Measurements from ENCODE around the gene PTCSC3. TPM values are rescaled to one million over a fixed set of nuclear protein-coding genes. Genes with fewer than 3 reads are reported as not detected.

The PTCSC3 gene
- total RNA-seq, 4 donors from 2014 or later, result not detected

DNA sequence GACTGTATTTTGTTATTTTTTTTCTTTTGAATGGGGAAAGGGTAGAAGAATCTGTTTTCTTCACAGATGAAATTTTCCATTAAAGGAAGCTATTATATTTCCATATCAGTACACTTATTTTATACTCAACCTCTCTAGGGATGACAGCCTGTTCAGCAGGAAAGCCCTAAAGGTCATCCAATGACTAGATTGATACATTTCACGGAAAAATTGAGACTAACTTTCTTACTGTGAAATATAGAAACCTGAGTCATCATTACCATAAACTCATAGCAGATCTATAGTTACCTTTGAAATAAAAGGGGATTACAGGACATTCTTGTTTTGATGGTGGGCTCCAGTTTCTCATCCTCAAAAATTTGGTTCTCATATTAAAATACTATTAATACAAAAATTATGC, 36.1 kb upstream of the PTCSC3 start:
- no peak overlapping the region for H3K27ac ChIP-seq
- no peaks in the 10 kb centered on the region for H3K27me3 ChIP-seq
- no peaks in the 10 kb centered on the region for H3K36me3 ChIP-seq
- H3K4me3 ChIP-seq, result no peak overlapping the region
- TF ChIP-seq, protein P1, sequence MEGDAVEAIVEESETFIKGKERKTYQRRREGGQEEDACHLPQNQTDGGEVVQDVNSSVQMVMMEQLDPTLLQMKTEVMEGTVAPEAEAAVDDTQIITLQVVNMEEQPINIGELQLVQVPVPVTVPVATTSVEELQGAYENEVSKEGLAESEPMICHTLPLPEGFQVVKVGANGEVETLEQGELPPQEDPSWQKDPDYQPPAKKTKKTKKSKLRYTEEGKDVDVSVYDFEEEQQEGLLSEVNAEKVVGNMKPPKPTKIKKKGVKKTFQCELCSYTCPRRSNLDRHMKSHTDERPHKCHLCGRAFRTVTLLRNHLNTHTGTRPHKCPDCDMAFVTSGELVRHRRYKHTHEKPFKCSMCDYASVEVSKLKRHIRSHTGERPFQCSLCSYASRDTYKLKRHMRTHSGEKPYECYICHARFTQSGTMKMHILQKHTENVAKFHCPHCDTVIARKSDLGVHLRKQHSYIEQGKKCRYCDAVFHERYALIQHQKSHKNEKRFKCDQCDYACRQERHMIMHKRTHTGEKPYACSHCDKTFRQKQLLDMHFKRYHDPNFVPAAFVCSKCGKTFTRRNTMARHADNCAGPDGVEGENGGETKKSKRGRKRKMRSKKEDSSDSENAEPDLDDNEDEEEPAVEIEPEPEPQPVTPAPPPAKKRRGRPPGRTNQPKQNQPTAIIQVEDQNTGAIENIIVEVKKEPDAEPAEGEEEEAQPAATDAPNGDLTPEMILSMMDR (IDR thresholded peaks at IDR 0.05), result no peak
- TF ChIP-seq POLR2A (IDR thresholded peaks at IDR 0.05), result no peak
- no peaks in the 10 kb centered on the region for H3K9me3 ChIP-seq
- no peaks in the 10 kb centered on the region for H3K4me1 ChIP-seq
- no peak for DNase-seq

DNA sequence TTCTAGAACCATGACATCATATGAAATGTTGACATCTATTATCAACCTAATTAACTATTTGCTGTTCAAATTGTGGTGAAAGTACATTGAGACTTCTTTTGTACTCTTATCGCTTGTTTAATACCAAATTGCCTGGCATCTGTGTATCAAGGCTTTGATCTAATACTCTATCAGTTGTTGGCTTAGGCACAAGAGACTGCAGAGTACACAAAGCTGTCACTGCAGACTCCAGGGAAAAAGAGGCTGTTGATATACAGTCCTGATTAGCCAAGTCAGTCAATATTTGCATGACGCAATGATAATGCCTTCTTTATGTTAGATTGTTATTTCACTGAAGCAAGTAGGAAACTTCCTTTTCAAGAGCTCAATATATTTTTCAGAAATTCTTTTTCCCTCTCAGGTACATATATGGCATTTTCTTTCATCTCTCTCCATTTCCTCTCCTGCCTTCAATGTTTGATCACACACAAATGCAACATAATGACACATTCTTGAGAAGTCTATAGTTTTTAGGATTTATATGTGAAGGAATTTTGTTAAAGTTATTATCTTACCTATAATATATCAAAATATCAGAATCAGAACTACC, 32.3 kb upstream of the PTCSC3 start:
- H3K27me3 ChIP-seq, result no peaks in the 10 kb centered on the region
- no peaks in the 10 kb centered on the region for H3K4me1 ChIP-seq
- H3K27ac ChIP-seq, result no peak overlapping the region
- no peak for TF ChIP-seq POLR2A (IDR thresholded peaks at IDR 0.05)
- TF ChIP-seq, protein P1 (IDR thresholded peaks at IDR 0.05), result no peak
- H3K36me3 ChIP-seq, result no peaks in the 10 kb centered on the region
- DNase-seq, result no peak
- no peaks in the 10 kb centered on the region for H3K9me3 ChIP-seq
- no peak overlapping the region for H3K4me3 ChIP-seq

DNA sequence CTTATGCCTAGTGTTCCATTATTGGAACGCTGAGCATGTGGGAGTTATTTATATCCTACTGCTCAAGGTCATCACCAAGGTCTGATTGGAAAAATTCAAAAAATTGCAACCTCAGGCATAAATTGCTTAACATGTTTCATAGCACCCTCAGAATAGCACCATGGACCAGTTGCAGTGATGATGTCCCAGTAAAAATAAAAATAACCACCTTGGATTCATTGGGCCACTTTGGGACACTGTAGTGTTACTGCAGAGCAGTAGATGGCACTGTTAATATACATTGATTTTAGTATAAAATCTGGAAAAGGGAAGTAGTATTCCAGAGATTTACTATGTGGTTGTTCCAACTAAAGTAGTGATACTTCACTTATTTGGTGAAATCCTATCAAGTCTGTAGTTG, 31.0 kb upstream of the PTCSC3 start:
- Histone ChIP-seq H3K27me3 (no peaks in the 10 kb centered on the region), H3K36me3 (no peaks in the 10 kb centered on the region), H3K27ac (no peak overlapping the region), H3K4me1 (no peaks in the 10 kb centered on the region), H3K4me3 (no peak overlapping the region), H3K9me3 (no peaks in the 10 kb centered on the region)
- no peak for DNase-seq
- TF ChIP-seq POLR2A (IDR thresholded peaks at IDR 0.05), result no peak
- TF ChIP-seq, protein P1 (IDR thresholded peaks at IDR 0.05), result peak in 4 of 6 experiments; percentile 18 to 61 (median 50)

DNA sequence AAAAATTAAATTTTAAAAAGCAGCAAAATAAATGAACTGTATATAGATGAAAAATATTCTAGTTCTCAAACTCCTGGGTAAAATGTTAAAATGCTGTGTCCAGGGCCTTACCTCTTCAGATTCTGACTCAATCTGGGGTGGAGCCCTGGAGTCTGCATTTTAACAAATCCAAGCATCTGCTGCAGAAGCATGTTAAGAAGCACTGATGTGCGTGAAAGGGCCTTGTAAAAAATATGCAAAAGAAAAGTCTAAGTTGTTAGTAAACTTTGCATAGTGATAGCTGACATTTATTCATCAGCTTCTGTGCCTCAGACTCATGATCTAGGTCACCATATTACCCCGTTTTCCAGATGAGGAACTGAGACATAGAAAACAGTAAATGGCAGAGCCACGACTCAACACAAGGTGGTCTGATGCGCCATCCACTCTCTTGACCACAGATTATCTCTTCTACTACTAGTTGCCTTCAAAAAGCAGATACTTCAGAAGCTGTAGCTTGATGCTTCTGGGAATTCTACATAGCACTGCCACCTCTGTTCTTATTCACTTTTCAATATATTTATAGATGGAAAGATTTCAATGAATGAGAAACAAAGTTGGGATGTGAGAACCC, 28.0 kb upstream of the PTCSC3 start:
- Histone ChIP-seq H3K4me3 (no peak overlapping the region), H3K27me3 (no peaks in the 10 kb centered on the region), H3K27ac (no peak overlapping the region), H3K4me1 (no peaks in the 10 kb centered on the region), H3K36me3 (no peaks in the 10 kb centered on the region), H3K9me3 (no peaks in the 10 kb centered on the region)
- TF ChIP-seq, protein P1 (IDR thresholded peaks at IDR 0.05), result no peak
- TF ChIP-seq POLR2A (IDR thresholded peaks at IDR 0.05), result no peak
- no peak for DNase-seq

DNA sequence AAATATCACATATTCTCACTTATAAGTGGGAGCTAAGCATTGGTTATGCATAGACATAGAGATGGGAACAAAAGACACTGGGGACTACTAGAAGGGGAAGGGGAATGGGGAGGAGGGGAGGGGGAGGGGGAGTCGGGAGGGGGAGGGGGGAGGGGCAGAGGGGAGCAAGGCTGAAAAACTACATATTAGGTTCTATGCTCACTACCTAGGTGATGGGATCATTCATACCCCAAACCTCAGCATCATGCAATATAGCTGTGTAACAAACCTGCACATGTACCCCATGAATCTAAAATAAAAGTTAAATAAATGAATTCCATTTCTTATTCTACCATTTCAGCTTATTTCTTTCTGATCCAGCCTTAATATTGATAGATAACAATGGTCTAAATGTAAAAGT, 21.9 kb upstream of the PTCSC3 start:
- no peaks in the 10 kb centered on the region for H3K36me3 ChIP-seq
- TF ChIP-seq, protein P1 (IDR thresholded peaks at IDR 0.05), result no peak
- no peak for TF ChIP-seq POLR2A (IDR thresholded peaks at IDR 0.05)
- H3K27ac ChIP-seq, result no peak overlapping the region
- H3K4me3 ChIP-seq, result no peak overlapping the region
- no peaks in the 10 kb centered on the region for H3K27me3 ChIP-seq
- no peak for DNase-seq
- H3K9me3 ChIP-seq, result no peaks in the 10 kb centered on the region
- no peaks in the 10 kb centered on the region for H3K4me1 ChIP-seq

Measured in Peyer's patch (tissue), 4 donors.